Measurements from ENCODE around the gene MRPL10. TPM values are rescaled to one million over a fixed set of nuclear protein-coding genes. Genes with fewer than 3 reads are reported as not detected.

The MRPL10 gene
- total and polyA plus RNA-seq, 11 donors, result 43.8 to 79.2 (median 63.2) TPM

- Histone ChIP-seq H3K36me3 (no peaks in the 10 kb centered on the region), H3K27me3 (peaks cover 15 to 56% (median 28%) of the 10 kb centered on the region in 9 donors), H3K9me3 (no peaks in the 10 kb centered on the region), H3K4me1 (peaks cover 0 to 10% (median 5%) of the 10 kb centered on the region in 12 donors), H3K27ac (no peak overlapping the region), H3K4me3 (no peak overlapping the region)
- intact Hi-C loops (cut with DNase I), result loop anchor here in 3 of 10 donors (5.0 to 10.0 kb wide), 3 partner anchors 68 to 91 kb away; partner anchors contain the start of gene TBKBP1 (in 1 of the 3)
- no peak for TF ChIP-seq CTCF (IDR thresholded peaks at IDR 0.05)
- no peak for TF ChIP-seq POLR2A (IDR thresholded peaks at IDR 0.05)
- ATAC-seq (no peak), DNase-seq (no peak)
- 25 to 39% (median 38%) methylated on average over 4 to 5 of the region's 5 CpGs for WGBS, 4 donors
These were observed 45.7 kb downstream of the MRPL10 start for GRCh38 chr17:47785538-47786123.

GRCh38 chr17:47781397-47781796, 49.9 kb downstream of the MRPL10 start:
- no peak for DNase-seq
- H3K27me3 ChIP-seq, result peaks cover 11 to 42% (median 21%) of the 10 kb centered on the region in 9 donors
- H3K9me3 ChIP-seq, result no peaks in the 10 kb centered on the region
- intact Hi-C loops (cut with DNase I), result loop anchor here in 2 of 10 donors (10.0 kb wide), 2 partner anchors 77 to 87 kb away; partner anchors contain the start of gene TBKBP1 (in 1 of the 2)
- WGBS, 4 donors, result 58 to 71% (median 62%) methylated on average over 5 of the region's 5 CpGs
- no peak overlapping the region for H3K4me3 ChIP-seq
- no peak overlapping the region for H3K27ac ChIP-seq
- TF ChIP-seq CTCF (IDR thresholded peaks at IDR 0.05) (no peak), POLR2A (IDR thresholded peaks at IDR 0.05) (no peak)
- H3K4me1 ChIP-seq, result peaks cover 0 to 4% (median 0%) of the 10 kb centered on the region in 12 donors
- H3K36me3 ChIP-seq, result no peaks in the 10 kb centered on the region
- no peak for ATAC-seq

DNA sequence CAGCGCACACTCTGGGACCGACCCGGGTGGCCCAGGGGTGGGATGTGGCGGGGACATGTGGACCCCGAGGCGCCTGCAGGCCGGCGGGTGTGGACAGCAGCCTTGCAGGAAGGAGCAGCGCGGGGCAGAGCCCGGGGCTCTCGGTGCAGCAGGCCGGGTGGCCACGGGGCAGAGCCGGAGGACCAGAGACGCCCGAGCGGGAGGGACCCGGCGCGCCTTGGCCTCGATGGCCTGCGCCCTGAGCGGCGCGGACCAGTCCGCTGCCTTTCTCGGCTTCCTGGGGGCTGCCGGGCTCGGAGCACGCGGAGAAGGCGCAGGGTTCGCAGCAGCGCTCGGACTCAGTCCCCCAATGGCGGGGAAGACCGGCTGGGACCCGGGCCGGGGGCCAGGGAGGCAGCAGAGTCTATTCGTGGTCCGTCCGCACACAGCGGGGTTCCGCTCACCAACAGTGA, 53.1 kb downstream of the MRPL10 start:
- H3K36me3 ChIP-seq, result no peaks in the 10 kb centered on the region
- 15 to 23% (median 21%) methylated on average over 28 to 45 of the region's 45 CpGs for WGBS, 4 donors
- peaks cover 0 to 4% (median 0%) of the 10 kb centered on the region in 12 donors for H3K4me1 ChIP-seq
- peak in 1 of 4 donors; percentile 25 for ATAC-seq
- no peak overlapping the region for H3K4me3 ChIP-seq
- DNase-seq, result no peak
- H3K27me3 ChIP-seq, result peaks cover 15 to 67% (median 30%) of the 10 kb centered on the region in 9 donors
- intact Hi-C loops (cut with DNase I), result no loop called here
- no peaks in the 10 kb centered on the region for H3K9me3 ChIP-seq
- TF ChIP-seq POLR2A (IDR thresholded peaks at IDR 0.05), result no peak
- no peak for TF ChIP-seq CTCF (IDR thresholded peaks at IDR 0.05)
- H3K27ac ChIP-seq, result no peak overlapping the region

DNA sequence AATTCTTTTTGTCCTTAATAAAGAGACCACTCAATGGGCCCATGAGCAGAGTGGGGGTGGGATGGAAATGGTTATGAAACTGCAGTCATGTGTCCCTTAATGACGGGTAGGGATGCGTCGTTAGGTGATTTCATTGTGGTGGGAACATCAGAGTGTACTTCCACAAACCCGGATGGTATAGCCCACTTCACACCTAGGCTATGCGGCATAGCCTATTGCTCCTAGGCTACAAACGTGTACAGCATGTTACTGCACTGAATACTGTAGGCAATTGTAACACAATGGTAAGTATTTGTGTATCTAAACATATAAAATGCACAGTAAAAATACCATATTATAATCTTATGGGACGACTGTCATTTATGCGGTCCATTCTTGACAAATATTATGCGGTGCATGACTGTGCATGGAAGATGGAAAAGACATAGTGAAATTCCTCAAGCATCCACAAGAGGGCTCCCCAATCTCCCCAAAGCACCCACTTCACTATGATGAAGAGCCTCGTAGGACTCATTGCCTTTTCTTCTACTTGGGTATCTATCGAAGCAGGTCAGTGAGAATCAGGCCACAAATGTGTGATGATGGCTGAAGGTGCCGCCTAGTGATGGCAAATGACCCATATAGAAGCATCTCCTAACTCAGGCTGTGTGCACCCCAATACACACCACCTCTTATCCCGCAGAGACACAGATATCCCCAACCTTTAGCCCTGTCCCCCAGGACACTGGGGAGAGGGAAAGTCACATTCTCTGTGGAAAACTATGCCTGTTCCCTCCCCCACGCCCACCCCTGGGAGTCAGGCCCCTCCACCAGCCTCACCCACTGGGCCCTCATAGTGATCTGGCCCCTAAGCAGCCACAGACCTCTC, 54.8 kb downstream of the MRPL10 start:
- no peaks in the 10 kb centered on the region for H3K36me3 ChIP-seq
- 32 to 45% (median 40%) methylated on average over 14 of the region's 14 CpGs for WGBS, 4 donors
- peaks cover 0 to 4% (median 0%) of the 10 kb centered on the region in 12 donors for H3K9me3 ChIP-seq
- intact Hi-C loops (cut with DNase I), result loop anchor here in 1 of 10 donors (2.0 kb wide), 1 partner anchor 114 kb away; no protein-coding TSS in a partner anchor
- H3K27ac ChIP-seq, result no peak overlapping the region
- TF ChIP-seq CTCF (IDR thresholded peaks at IDR 0.05) (peak; percentile 43 to 65 (median 58)), POLR2A (IDR thresholded peaks at IDR 0.05) (no peak)
- ATAC-seq (peak in 1 of 4 donors; percentile 60), DNase-seq (no peak)
- peaks cover 15 to 69% (median 30%) of the 10 kb centered on the region in 9 donors for H3K27me3 ChIP-seq
- no peak overlapping the region for H3K4me3 ChIP-seq
- H3K4me1 ChIP-seq, result peaks cover 0 to 4% (median 0%) of the 10 kb centered on the region in 12 donors

Measured in heart left ventricle (tissue), 16 donors.